OCI-LY7 (cell line): ENCODE data around the gene TNFAIP8L3. TPM values are rescaled to one million over a fixed set of nuclear protein-coding genes. Genes with fewer than 3 reads are reported as not detected.

ENCODE experiments used
- BruUV-seq: library from RNA; stranded (reverse); fragments of 400-500 nt; replicated peaks from 2 replicates; lab custom pipeline; 2021; lab: Mats Ljungman, UMichigan
- CTCF ChIA-PET: fragments of 300-600 bp; sonication (Branson Sonifier 250); formaldehyde crosslinking; loops from one replicate; lab custom pipeline; 2022; ENCODE audit warnings: antibody characterized with exemption; ENCODE audit not compliant: unreplicated experiment; lab: Charles Lee
- POLR2A ChIA-PET: fragments of 300-600 bp; sonication (Branson Sonifier 250); formaldehyde crosslinking; loops from one replicate; lab custom pipeline; 2022; ENCODE audit warnings: antibody characterized with exemption; lab: Charles Lee
- DNase-seq: peaks from one replicate; pipeline ENCODE4 v3.0.0-alpha.2; 2015; ENCODE audit warnings: low spot score
- H2AFZ ChIP-seq: fragments of 200-600 bp; sonication (generic), shearing (Covaris generic); 2 replicates; pipeline ENCODE4 v1.6.1; 2014; ENCODE audit warnings: mild to moderate bottlenecking, antibody characterized with exemption, low read length, moderate library complexity
- H3K27ac ChIP-seq: fragments of 200-600 bp; sonication (generic); 2 replicates; pipeline ENCODE4 v1.5.1; 2014; ENCODE audit warnings: mixed run types, low read depth, mild to moderate bottlenecking, moderate library complexity, low read length, inconsistent platforms; ENCODE audit not compliant: poor library complexity, severe bottlenecking
- H3K36me3 ChIP-seq: fragments of 200-600 bp; sonication (generic); 2 replicates; pipeline ENCODE4 v1.6.1; 2014; ENCODE audit warnings: mild to moderate bottlenecking, antibody characterized with exemption, low read length, moderate library complexity, mixed read lengths; ENCODE audit not compliant: insufficient read depth
- H3K4me1 ChIP-seq: fragments of 200-600 bp; sonication (generic); 2 replicates; pipeline ENCODE4 v1.5.1; 2014; ENCODE audit warnings: mild to moderate bottlenecking, low read length; ENCODE audit not compliant: insufficient read depth, poor library complexity, severe bottlenecking
- H3K4me2 ChIP-seq: fragments of 200-600 bp; sonication (generic); 2 replicates; pipeline ENCODE4 v1.6.1; 2014; ENCODE audit warnings: mild to moderate bottlenecking, low read length
- H3K4me3 ChIP-seq: fragments of 200-600 bp; sonication (generic); 2 replicates; pipeline ENCODE4 v1.5.1; 2014; ENCODE audit warnings: mild to moderate bottlenecking, low read depth, low read length; ENCODE audit not compliant: poor library complexity, severe bottlenecking
- H3K79me2 ChIP-seq: fragments of 200-600 bp; sonication (generic); 2 replicates; pipeline ENCODE4 v1.6.1; 2016; ENCODE audit warnings: low read depth, mild to moderate bottlenecking, low read length, moderate library complexity, mixed read lengths; ENCODE audit not compliant: insufficient read depth
- H3K9me2 ChIP-seq: fragments of 200-600 bp; sonication (generic); 2 replicates; pipeline ENCODE4 v1.6.1; 2016; ENCODE audit warnings: mild to moderate bottlenecking, low read length, mixed read lengths; ENCODE audit not compliant: insufficient read depth
- H3K9me3 ChIP-seq: fragments of 200-600 bp; sonication (generic); 2 replicates; pipeline ENCODE4 v1.6.1; 2014; ENCODE audit warnings: mild to moderate bottlenecking, mixed run types, low read length, mixed read lengths
- H4K20me1 ChIP-seq: fragments of 200-600 bp; sonication (generic); 2 replicates; pipeline ENCODE4 v1.6.1; 2014; ENCODE audit warnings: mild to moderate bottlenecking, antibody characterized with exemption, low read length, moderate library complexity, mixed read lengths; ENCODE audit not compliant: insufficient read depth
- EZH2phosphoT487 ChIP-seq: fragments of 200-600 bp; sonication (generic); IDR thresholded peaks from 2 replicates; pipeline ENCODE4 v1.6.1; 2018; ENCODE audit warnings: low read depth, borderline replicate concordance, mild to moderate bottlenecking, mixed run types, antibody characterized with exemption, low read length, moderate library complexity, mixed read lengths
- intact Hi-C: fragments of 100-400 bp; cut with micrococcal nuclease; formaldehyde crosslinking; loops from one replicate; pipeline ENCODE4 v1.10.0; 2022; ENCODE audit not compliant: unreplicated experiment
- total RNA-seq, 2 experiments: library from RNA; depleted of rRNA in 1 of 2; stranded (reverse); fragments of >200 nt in 1 of 2; shearing (Covaris generic) in 1 of 2; gene quantifications; 2 replicates each; pipeline ENCODE4 v1.2.3, GENCODE V29; 2014 to 2022
- TF ChIP-seq, protein P1 (sequence below): fragments of 200-600 bp; sonication (generic); conservative IDR thresholded peaks from 2 replicates; pipeline ENCODE4 v1.5.1; 2014; ENCODE audit warnings: mild to moderate bottlenecking, antibody characterized with exemption, low read length, moderate library complexity, mixed read lengths

Gene TNFAIP8L3
- total RNA-seq, 2 experiments from 2014 or later, result not detected

DNA sequence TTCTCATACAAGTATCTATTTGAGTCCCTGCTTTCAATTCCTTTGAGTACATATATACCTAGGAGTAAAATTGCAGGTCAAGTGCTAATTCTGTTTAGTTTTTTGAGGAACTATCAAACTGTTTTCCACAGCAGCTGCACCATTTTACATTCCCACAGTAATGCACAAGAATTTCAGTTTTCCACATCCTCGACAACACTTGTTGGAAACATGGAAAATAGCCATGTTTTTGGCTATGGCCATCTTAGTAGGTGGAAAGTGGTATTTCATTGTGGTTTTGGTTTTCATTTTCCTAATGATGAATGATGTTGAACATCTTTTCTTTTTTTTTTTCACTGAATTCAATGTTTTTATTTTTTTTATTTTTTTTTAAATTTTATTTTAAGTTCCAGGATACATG, 44.4 kb upstream of the TNFAIP8L3 start:
- no TSS peak for BruUV-seq
- DNase-seq, result no peak
- Histone ChIP-seq H2AFZ (no peak overlapping the region), H3K79me2 (no peaks in the 10 kb centered on the region), H3K4me1 (no peaks in the 10 kb centered on the region), H3K36me3 (no peaks in the 10 kb centered on the region), H3K4me2 (no peak overlapping the region), H4K20me1 (no peaks in the 10 kb centered on the region), H3K9me2 (no peaks in the 10 kb centered on the region), H3K4me3 (no peak overlapping the region), H3K27ac (no peak overlapping the region), H3K9me3 (no peaks in the 10 kb centered on the region)
- TF ChIP-seq, protein P1, sequence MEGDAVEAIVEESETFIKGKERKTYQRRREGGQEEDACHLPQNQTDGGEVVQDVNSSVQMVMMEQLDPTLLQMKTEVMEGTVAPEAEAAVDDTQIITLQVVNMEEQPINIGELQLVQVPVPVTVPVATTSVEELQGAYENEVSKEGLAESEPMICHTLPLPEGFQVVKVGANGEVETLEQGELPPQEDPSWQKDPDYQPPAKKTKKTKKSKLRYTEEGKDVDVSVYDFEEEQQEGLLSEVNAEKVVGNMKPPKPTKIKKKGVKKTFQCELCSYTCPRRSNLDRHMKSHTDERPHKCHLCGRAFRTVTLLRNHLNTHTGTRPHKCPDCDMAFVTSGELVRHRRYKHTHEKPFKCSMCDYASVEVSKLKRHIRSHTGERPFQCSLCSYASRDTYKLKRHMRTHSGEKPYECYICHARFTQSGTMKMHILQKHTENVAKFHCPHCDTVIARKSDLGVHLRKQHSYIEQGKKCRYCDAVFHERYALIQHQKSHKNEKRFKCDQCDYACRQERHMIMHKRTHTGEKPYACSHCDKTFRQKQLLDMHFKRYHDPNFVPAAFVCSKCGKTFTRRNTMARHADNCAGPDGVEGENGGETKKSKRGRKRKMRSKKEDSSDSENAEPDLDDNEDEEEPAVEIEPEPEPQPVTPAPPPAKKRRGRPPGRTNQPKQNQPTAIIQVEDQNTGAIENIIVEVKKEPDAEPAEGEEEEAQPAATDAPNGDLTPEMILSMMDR, result no peak
- TF ChIP-seq EZH2phosphoT487, result no peak
- intact Hi-C loops, result no loop called here
- ChIA-PET POLR2A (no interaction called here), CTCF (no interaction called here)

DNA sequence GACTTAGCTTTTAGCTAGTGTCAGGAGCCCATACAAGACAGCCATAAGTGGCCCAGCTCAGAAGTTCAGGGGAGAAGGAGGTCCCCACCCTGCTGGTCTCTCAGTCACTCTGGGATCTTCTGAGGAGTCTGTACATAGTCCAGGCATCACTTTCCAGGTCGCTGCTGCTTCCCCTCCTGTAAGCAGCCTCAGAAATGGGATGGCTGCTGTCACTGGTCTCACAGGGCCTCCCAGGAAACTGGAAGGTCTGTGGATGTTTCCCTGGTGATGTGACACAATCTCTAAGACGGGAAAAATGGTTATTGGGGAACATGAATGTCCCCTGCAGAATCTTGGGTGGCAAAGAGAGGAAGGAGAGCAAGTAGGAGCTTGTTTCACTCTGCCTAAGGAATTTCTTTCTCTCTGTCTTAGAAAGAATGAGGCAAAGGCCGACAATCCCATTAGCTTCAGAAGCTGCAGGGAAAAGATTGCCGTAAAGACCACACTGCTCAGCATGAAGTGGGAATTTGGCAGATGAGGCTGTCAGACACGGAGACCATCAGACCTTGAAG, 43.2 kb upstream of the TNFAIP8L3 start:
- Histone ChIP-seq H3K9me3 (no peaks in the 10 kb centered on the region), H3K4me3 (no peak overlapping the region), H3K9me2 (no peaks in the 10 kb centered on the region), H3K27ac (no peak overlapping the region), H2AFZ (no peak overlapping the region), H3K36me3 (no peaks in the 10 kb centered on the region), H3K4me1 (no peaks in the 10 kb centered on the region), H3K4me2 (no peak overlapping the region), H3K79me2 (no peaks in the 10 kb centered on the region), H4K20me1 (no peaks in the 10 kb centered on the region)
- ChIA-PET CTCF (no interaction called here), POLR2A (interaction anchor here (0.6 kb wide), 1 partner anchor 8 kb away, joined by 5 read pairs; no protein-coding TSS in a partner anchor)
- TF ChIP-seq, protein P1, result no peak
- no peak for TF ChIP-seq EZH2phosphoT487
- no TSS peak for BruUV-seq
- intact Hi-C loops, result no loop called here
- no peak for DNase-seq

DNA sequence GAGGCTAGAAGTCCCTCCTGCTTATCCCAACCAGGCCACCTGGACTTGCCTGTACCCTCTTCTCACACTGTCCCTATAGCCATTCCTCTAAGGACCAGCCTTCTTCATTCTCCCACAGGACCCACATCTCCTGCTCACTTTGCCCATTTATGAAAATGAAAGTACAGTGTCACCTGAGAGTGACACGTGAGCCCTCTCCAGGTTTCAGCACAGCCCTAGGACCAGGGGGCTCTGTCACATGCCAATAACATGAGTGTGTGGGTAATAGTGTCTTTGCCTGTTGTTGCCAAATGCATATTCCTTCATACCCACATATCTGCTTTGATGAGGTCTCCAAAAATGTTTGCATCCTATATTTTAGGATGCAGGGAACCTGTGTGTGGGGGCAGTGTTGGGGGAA, 42.3 kb upstream of the TNFAIP8L3 start:
- Histone ChIP-seq H3K36me3 (no peaks in the 10 kb centered on the region), H3K9me2 (no peaks in the 10 kb centered on the region), H3K4me2 (no peak overlapping the region), H3K79me2 (no peaks in the 10 kb centered on the region), H4K20me1 (no peaks in the 10 kb centered on the region), H3K27ac (no peak overlapping the region), H3K4me3 (no peak overlapping the region), H2AFZ (no peak overlapping the region), H3K9me3 (no peaks in the 10 kb centered on the region), H3K4me1 (no peaks in the 10 kb centered on the region)
- TF ChIP-seq EZH2phosphoT487, result no peak
- TF ChIP-seq, protein P1, result no peak
- POLR2A ChIA-PET, result no interaction called here
- intact Hi-C loops, result no loop called here
- DNase-seq, result no peak
- CTCF ChIA-PET, result no interaction called here
- no TSS peak for BruUV-seq
